GM19324 (cell line): ENCODE measurements around the gene KRT71.

Experiments
- ATAC-seq: cut with Tn5 transposase; IDR thresholded peaks from one replicate; pipeline ENCODE4 v1.9.1; 2021; ENCODE audit warnings: mild to moderate bottlenecking, moderate library complexity; ENCODE audit not compliant: unreplicated experiment, low FRiP score

Gene KRT71

GRCh38 chr12:52523824-52524223 is 29.1 kb downstream of the KRT71 start:
- ATAC-seq, result no peak

- no peak for ATAC-seq
Measured at GRCh38 chr12:52522346-52523011, 30.5 kb downstream of the KRT71 start.

GRCh38 chr12:52521568-52522266 is 31.2 kb downstream of the KRT71 start:
- ATAC-seq, result no peak

GRCh38 chr12:52521175-52521567 is 31.8 kb downstream of the KRT71 start:
- ATAC-seq, result no peak

GRCh38 chr12:52519826-52520662 is 32.9 kb downstream of the KRT71 start, which contains the start of gene KRT5:
TSS of gene KRT5 (minus strand) at chr12:52520394. CDS start at chr12:52520296, 98 bp downstream.
- ATAC-seq, result no peak

- no peak for ATAC-seq
Measured at GRCh38 chr12:52519387-52519703, 33.6 kb downstream of the KRT71 start.

GRCh38 chr12:52518574-52519386 is 34.2 kb downstream of the KRT71 start:
- ATAC-seq, result no peak

GRCh38 chr12:52517888-52518287 is 35.1 kb downstream of the KRT71 start:
- no peak for ATAC-seq

GRCh38 chr12:52517005-52517835 is 35.7 kb downstream of the KRT71 start:
- no peak for ATAC-seq

- no peak for ATAC-seq
Measured at GRCh38 chr12:52515927-52516831, 36.8 kb downstream of the KRT71 start.

GRCh38 chr12:52515319-52515646 is 37.7 kb downstream of the KRT71 start:
- no peak for ATAC-seq

GRCh38 chr12:52514471-52515318 is 38.2 kb downstream of the KRT71 start:
- no peak for ATAC-seq

- no peak for ATAC-seq
Measured at GRCh38 chr12:52513736-52514135, 39.2 kb downstream of the KRT71 start.

- no peak for ATAC-seq
Measured at GRCh38 chr12:52508211-52508610, 44.7 kb downstream of the KRT71 start.

- no peak for ATAC-seq
Measured at GRCh38 chr12:52506858-52507715, 45.9 kb downstream of the KRT71 start.

- no peak for ATAC-seq
Measured at GRCh38 chr12:52502877-52503276, 50.1 kb downstream of the KRT71 start.

- no peak for ATAC-seq
Measured at GRCh38 chr12:52501490-52501889, 51.5 kb downstream of the KRT71 start.
